Stimulated activated CD8-positive, alpha-beta memory T cell treated with anti-CD3 and anti-CD28 coated beads, Interleukin-4, amount 100 ng/mL, for 48 hours (primary cell): Measurements from ENCODE around the gene CIT.
A peak's percentile ranks its signal among the peaks of the same experiment; 100 is the strongest.
"Not testable (repeated sequence)": the region's sequence is repeated elsewhere in the genome, so short reads cannot be mapped to it uniquely, and the experiment has no call there.

Source experiments
- DNase-seq: peaks from one replicate; pipeline ENCODE4 v3.0.0-alpha.2; 2020

The CIT gene

GRCh38 chr12:119668324-119668841 is 208.7 kb downstream of the CIT start:
- DNase-seq: no peak

- DNase-seq: peak; percentile 95
These were observed 209.4 kb downstream of the CIT start, which contains the start of gene PRKAB1 for GRCh38 chr12:119667577-119668323. Gene PRKAB1 (plus strand): TSS chr12:119668133. CDS start chr12:119668245, 112 bp downstream.

- no peak for DNase-seq
These were observed 210.1 kb downstream of the CIT start for GRCh38 chr12:119666900-119667576.

- no peak for DNase-seq
These were observed 210.8 kb downstream of the CIT start for GRCh38 chr12:119666226-119666795.

- DNase-seq: no peak
These were observed 211.8 kb downstream of the CIT start for GRCh38 chr12:119665164-119665929.

- DNase-seq: no peak
These were observed 212.5 kb downstream of the CIT start for GRCh38 chr12:119664642-119665041.

GRCh38 chr12:119661882-119662281 is 215.2 kb downstream of the CIT start:
- DNase-seq: no peak

- no peak for DNase-seq
These were observed 217.0 kb downstream of the CIT start for GRCh38 chr12:119660076-119660475.

- DNase-seq: peak; percentile 62
These were observed 217.7 kb downstream of the CIT start for GRCh38 chr12:119659289-119659897.

GRCh38 chr12:119658166-119658565 is 219.0 kb downstream of the CIT start:
- DNase-seq: not testable (repeated sequence)

- not testable (repeated sequence) for DNase-seq
These were observed 220.1 kb downstream of the CIT start for GRCh38 chr12:119657001-119657400.

- DNase-seq: no peak
These were observed 224.5 kb downstream of the CIT start for GRCh38 chr12:119652665-119653064.

GRCh38 chr12:119649202-119649808 is 227.8 kb downstream of the CIT start:
- DNase-seq: no peak

- DNase-seq: no peak
These were observed 231.5 kb downstream of the CIT start for GRCh38 chr12:119645535-119646059.

- DNase-seq: no peak
These were observed 232.2 kb downstream of the CIT start for GRCh38 chr12:119644930-119645329.

- DNase-seq: no peak
These were observed 234.1 kb downstream of the CIT start for GRCh38 chr12:119642986-119643385.
